ENCODE data around the gene PDLIM4. TPM values are rescaled to one million over a fixed set of nuclear protein-coding genes. Genes with fewer than 3 reads are reported as not detected.

Gene PDLIM4
- polyA plus RNA-seq, 1 donor from 2014 or later: not detected

GRCh38 chr5:132262882-132263547, 5.5 kb downstream of the PDLIM4 start:
- H3K9ac ChIP-seq (ENCODE audit: low read length): no peak overlapping the region
- H3K27me3 ChIP-seq (ENCODE audit: insufficient read depth, low read depth, low read length): peaks cover 3% of the 10 kb centered on the region
- H3K27ac ChIP-seq (ENCODE audit: low read length): no peak overlapping the region
- no peaks in the 10 kb centered on the region for H3K9me2 ChIP-seq (ENCODE audit: insufficient read depth, low read length)
- no peaks in the 10 kb centered on the region for H3K9me3 ChIP-seq (ENCODE audit: low read length)
- no peaks in the 10 kb centered on the region for H3K79me2 ChIP-seq (replicated peaks; ENCODE audit: insufficient read depth, low read length)
- no peaks in the 10 kb centered on the region for H3F3A ChIP-seq (ENCODE audit: insufficient read depth, low read length, poor library complexity, severe bottlenecking)
- H2AFZ ChIP-seq (ENCODE audit: low read depth, low read length): no peak overlapping the region
- no peak overlapping the region for H3K4me3 ChIP-seq (ENCODE audit: low read length)
- H3K36me3 ChIP-seq (ENCODE audit: insufficient read depth, low read length): no peaks in the 10 kb centered on the region
- TF ChIP-seq TAF1 (IDR thresholded peaks at IDR 0.05; ENCODE audit: low read depth): no peak
- TF ChIP-seq EZH2 (IDR thresholded peaks at IDR 0.05; ENCODE audit: borderline replicate concordance, insufficient read depth, low read length, poor library complexity, severe bottlenecking): no peak
- no peak for TF ChIP-seq MXI1 (conservative IDR thresholded peaks at IDR 0.05; ENCODE audit: poor library complexity, severe bottlenecking)
- TF ChIP-seq POLR2AphosphoS5 (IDR thresholded peaks at IDR 0.05): no peak
- no peak for TF ChIP-seq SMC3 (conservative IDR thresholded peaks at IDR 0.05; ENCODE audit: poor library complexity)
- no peak for TF ChIP-seq EP300 (conservative IDR thresholded peaks at IDR 0.05; ENCODE audit: poor library complexity, severe bottlenecking)
- TF ChIP-seq REST (IDR thresholded peaks at IDR 0.05; ENCODE audit: borderline replicate concordance): no peak
- H3K4me2 ChIP-seq (ENCODE audit: low read length): no peak overlapping the region
- H4K20me1 ChIP-seq (ENCODE audit: insufficient read depth): no peaks in the 10 kb centered on the region

GRCh38 chr5:132263548-132264261, 6.2 kb downstream of the PDLIM4 start:
- Histone ChIP-seq H3K27ac (ENCODE audit: low read length) (no peak overlapping the region), H3K9ac (ENCODE audit: low read length) (no peak overlapping the region), H3K4me3 (ENCODE audit: low read length) (no peak overlapping the region)

More at GRCh38 chr5:132263548-132264261, 6.2 kb downstream of the PDLIM4 start:
- Histone ChIP-seq H4K20me1 (ENCODE audit: insufficient read depth) (no peaks in the 10 kb centered on the region), H3K9me3 (ENCODE audit: low read length) (no peaks in the 10 kb centered on the region), H3K36me3 (ENCODE audit: insufficient read depth, low read length) (no peaks in the 10 kb centered on the region), H3K9me2 (ENCODE audit: insufficient read depth, low read length) (no peaks in the 10 kb centered on the region), H3K79me2 (replicated peaks; ENCODE audit: insufficient read depth, low read length) (no peaks in the 10 kb centered on the region), H3K4me2 (ENCODE audit: low read length) (no peak overlapping the region), H2AFZ (ENCODE audit: low read depth, low read length) (no peak overlapping the region), H3F3A (ENCODE audit: insufficient read depth, low read length, poor library complexity, severe bottlenecking) (no peaks in the 10 kb centered on the region), H3K27me3 (ENCODE audit: insufficient read depth, low read depth, low read length) (no peaks in the 10 kb centered on the region)
- no peak for TF ChIP-seq REST (IDR thresholded peaks at IDR 0.05; ENCODE audit: borderline replicate concordance)
- TF ChIP-seq EZH2 (IDR thresholded peaks at IDR 0.05; ENCODE audit: borderline replicate concordance, insufficient read depth, low read length, poor library complexity, severe bottlenecking): no peak
- TF ChIP-seq RAD21 (conservative IDR thresholded peaks at IDR 0.05): no peak
- no peak for TF ChIP-seq SMC3 (conservative IDR thresholded peaks at IDR 0.05; ENCODE audit: poor library complexity)
- no peak for TF ChIP-seq EP300 (conservative IDR thresholded peaks at IDR 0.05; ENCODE audit: poor library complexity, severe bottlenecking)
- no peak for TF ChIP-seq CTCF (IDR thresholded peaks at IDR 0.05; ENCODE audit: poor library complexity, severe bottlenecking)
- TF ChIP-seq MXI1 (conservative IDR thresholded peaks at IDR 0.05; ENCODE audit: poor library complexity, severe bottlenecking): no peak
- TF ChIP-seq TAF1 (IDR thresholded peaks at IDR 0.05; ENCODE audit: low read depth): no peak
- TF ChIP-seq POLR2AphosphoS5 (IDR thresholded peaks at IDR 0.05): no peak

All from neural cell (in vitro differentiated cells).